ENCODE data around the gene DEGS1. TPM values are rescaled to one million over a fixed set of nuclear protein-coding genes. Genes with fewer than 3 reads are reported as not detected.
A peak's percentile ranks its signal among the peaks of the same experiment; 100 is the strongest.

The DEGS1 gene
- total RNA-seq, 1 donor from 2014 or later: 30.0 TPM

DNA sequence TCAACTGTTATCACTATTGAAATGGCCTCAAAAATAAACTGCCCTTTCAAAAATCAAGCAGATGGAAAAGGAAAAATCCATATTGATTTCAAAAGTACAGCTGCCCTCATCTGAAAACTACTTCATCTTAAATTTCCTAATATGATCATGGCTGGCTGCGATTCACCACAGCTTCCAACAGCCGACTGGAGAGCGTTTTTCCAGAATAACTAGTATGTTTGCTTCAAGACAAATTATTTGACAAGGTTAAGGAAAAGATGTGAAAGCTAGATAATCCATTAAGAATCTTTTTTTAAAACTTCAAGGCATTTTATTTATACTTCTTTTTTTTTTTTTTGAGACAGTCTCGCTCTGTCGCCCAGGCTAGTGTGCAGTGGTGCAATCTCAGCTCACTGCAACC lies 4.1 kb upstream of the DEGS1 start:
- H3K4me3 ChIP-seq (ENCODE audit: low read depth, low read length): no peak overlapping the region
- TF ChIP-seq, protein P1, sequence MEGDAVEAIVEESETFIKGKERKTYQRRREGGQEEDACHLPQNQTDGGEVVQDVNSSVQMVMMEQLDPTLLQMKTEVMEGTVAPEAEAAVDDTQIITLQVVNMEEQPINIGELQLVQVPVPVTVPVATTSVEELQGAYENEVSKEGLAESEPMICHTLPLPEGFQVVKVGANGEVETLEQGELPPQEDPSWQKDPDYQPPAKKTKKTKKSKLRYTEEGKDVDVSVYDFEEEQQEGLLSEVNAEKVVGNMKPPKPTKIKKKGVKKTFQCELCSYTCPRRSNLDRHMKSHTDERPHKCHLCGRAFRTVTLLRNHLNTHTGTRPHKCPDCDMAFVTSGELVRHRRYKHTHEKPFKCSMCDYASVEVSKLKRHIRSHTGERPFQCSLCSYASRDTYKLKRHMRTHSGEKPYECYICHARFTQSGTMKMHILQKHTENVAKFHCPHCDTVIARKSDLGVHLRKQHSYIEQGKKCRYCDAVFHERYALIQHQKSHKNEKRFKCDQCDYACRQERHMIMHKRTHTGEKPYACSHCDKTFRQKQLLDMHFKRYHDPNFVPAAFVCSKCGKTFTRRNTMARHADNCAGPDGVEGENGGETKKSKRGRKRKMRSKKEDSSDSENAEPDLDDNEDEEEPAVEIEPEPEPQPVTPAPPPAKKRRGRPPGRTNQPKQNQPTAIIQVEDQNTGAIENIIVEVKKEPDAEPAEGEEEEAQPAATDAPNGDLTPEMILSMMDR (IDR thresholded peaks at IDR 0.05; ENCODE audit: insufficient read depth, low read length, severe bottlenecking): no peak
- H3K36me3 ChIP-seq (ENCODE audit: control insufficient read depth, insufficient read depth, low read length): no peaks in the 10 kb centered on the region
- no peaks in the 10 kb centered on the region for H3K27me3 ChIP-seq (ENCODE audit: control insufficient read depth, insufficient read depth, low read length)
- FAIRE-seq (no peak), DNase-seq (ENCODE audit: low read depth) (no peak)

DNA sequence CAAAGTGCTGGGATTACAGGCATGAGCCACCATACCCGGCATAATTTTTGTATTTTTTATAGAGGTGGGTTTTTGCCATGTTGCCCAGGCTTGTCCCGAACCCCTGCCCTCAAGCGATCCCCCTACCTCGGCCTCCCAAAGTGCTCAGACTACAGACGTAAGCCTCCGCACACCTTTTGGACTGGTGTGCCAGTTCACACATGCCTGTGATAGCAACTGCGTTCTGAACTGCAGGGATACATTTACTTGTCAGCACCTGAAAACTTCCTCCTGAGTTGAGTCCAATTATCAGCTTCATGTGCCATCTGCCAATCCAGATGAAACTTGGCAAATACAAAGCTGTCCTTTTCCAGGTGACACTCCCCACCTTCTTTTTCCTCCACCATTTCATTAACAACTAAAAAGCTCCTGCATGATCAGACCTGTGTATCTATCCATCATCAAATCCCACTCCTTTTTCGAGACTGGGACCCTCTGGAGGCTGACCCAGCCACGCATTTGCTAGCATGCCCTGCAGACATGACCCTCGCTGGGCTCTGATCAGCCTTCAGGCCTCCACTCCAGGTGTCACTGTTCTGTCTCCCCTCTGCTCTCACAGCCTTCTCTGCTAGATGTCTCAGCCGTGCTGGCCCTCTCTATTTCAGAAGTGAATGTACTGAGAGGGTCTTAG lies 2.1 kb upstream of the DEGS1 start:
- DNase-seq (ENCODE audit: low read depth) (no peak), FAIRE-seq (no peak)
- Histone ChIP-seq H3K27me3 (ENCODE audit: control insufficient read depth, insufficient read depth, low read length) (no peaks in the 10 kb centered on the region), H3K36me3 (ENCODE audit: control insufficient read depth, insufficient read depth, low read length) (no peaks in the 10 kb centered on the region), H3K4me3 (ENCODE audit: low read depth, low read length) (no peak overlapping the region)
- TF ChIP-seq, protein P1 (IDR thresholded peaks at IDR 0.05; ENCODE audit: insufficient read depth, low read length, severe bottlenecking): no peak

DNA sequence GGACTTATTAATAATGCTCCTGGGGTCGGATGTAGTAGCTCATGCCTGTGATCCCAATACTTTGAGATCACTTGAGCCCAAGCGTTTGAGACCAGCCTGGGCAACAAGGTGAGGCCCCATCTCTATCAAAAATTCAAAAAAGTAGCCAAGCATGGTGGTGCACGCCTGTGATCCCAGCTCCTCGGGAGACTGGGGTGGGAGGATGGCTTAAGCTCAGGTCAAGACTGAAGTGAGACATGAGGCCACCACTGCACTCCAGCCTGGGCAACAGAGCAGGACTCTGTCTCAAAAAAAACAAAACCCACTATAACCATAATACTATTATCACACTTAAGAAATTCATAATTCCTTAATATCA lies 1.6 kb upstream of the DEGS1 start:
- FAIRE-seq (no peak), DNase-seq (ENCODE audit: low read depth) (no peak)
- H3K4me3 ChIP-seq (ENCODE audit: low read depth, low read length): no peak overlapping the region
- H3K36me3 ChIP-seq (ENCODE audit: control insufficient read depth, insufficient read depth, low read length): no peaks in the 10 kb centered on the region
- H3K27me3 ChIP-seq (ENCODE audit: control insufficient read depth, insufficient read depth, low read length): no peaks in the 10 kb centered on the region
- TF ChIP-seq, protein P1 (IDR thresholded peaks at IDR 0.05; ENCODE audit: insufficient read depth, low read length, severe bottlenecking): no peak

GRCh38 chr1:224182057-224182865 lies 779 bp upstream of the DEGS1 start:
- peak; percentile 51 for DNase-seq (ENCODE audit: low read depth)
- H3K36me3 ChIP-seq (ENCODE audit: control insufficient read depth, insufficient read depth, low read length): no peaks in the 10 kb centered on the region
- peak overlapping the region; percentile 87 for H3K4me3 ChIP-seq (ENCODE audit: low read depth, low read length)
- H3K27me3 ChIP-seq (ENCODE audit: control insufficient read depth, insufficient read depth, low read length): no peaks in the 10 kb centered on the region
- no peak for FAIRE-seq
- TF ChIP-seq, protein P1 (IDR thresholded peaks at IDR 0.05; ENCODE audit: insufficient read depth, low read length, severe bottlenecking): no peak

- H3K27me3 ChIP-seq (ENCODE audit: control insufficient read depth, insufficient read depth, low read length): no peaks in the 10 kb centered on the region
- no peaks in the 10 kb centered on the region for H3K36me3 ChIP-seq (ENCODE audit: control insufficient read depth, insufficient read depth, low read length)
- peak overlapping the region; percentile 87 for H3K4me3 ChIP-seq (ENCODE audit: low read depth, low read length)
- TF ChIP-seq, protein P1 (IDR thresholded peaks at IDR 0.05; ENCODE audit: insufficient read depth, low read length, severe bottlenecking): no peak
- FAIRE-seq (no peak), DNase-seq (ENCODE audit: low read depth) (peak; percentile 27)
Observed at GRCh38 chr1:224183591-224184312, 712 bp downstream of the DEGS1 start.
